Esophagus muscularis mucosa (tissue), 4 donors: ENCODE measurements around the gene EPHB3.

Source experiments
- EP300 ChIP-seq: sonication (generic); formaldehyde crosslinking; IDR thresholded peaks from one replicate; pipeline ENCODE4 v1.6.1; 2017; ENCODE audit warnings: antibody characterized with exemption
- POLR2A ChIP-seq: fragments of 450-650 bp; IDR thresholded peaks from one replicate; pipeline ENCODE4 v1.6.1; 2017; ENCODE audit warnings: antibody characterized with exemption, moderate library complexity, mild to moderate bottlenecking, low read depth
- TF ChIP-seq, protein P1 (sequence below), 3 experiments: fragments of 200-600 bp in 2 of 3; fragments of 450-650 bp in 1 of 3; sonication (generic) in 2 of 3; IDR thresholded peaks; one replicate each; pipeline ENCODE4 v1.5.1; 2017 to 2019; ENCODE audit warnings: antibody characterized with exemption in 3 of 3, mild to moderate bottlenecking in 2 of 3, moderate library complexity in 1 of 3

DNA sequence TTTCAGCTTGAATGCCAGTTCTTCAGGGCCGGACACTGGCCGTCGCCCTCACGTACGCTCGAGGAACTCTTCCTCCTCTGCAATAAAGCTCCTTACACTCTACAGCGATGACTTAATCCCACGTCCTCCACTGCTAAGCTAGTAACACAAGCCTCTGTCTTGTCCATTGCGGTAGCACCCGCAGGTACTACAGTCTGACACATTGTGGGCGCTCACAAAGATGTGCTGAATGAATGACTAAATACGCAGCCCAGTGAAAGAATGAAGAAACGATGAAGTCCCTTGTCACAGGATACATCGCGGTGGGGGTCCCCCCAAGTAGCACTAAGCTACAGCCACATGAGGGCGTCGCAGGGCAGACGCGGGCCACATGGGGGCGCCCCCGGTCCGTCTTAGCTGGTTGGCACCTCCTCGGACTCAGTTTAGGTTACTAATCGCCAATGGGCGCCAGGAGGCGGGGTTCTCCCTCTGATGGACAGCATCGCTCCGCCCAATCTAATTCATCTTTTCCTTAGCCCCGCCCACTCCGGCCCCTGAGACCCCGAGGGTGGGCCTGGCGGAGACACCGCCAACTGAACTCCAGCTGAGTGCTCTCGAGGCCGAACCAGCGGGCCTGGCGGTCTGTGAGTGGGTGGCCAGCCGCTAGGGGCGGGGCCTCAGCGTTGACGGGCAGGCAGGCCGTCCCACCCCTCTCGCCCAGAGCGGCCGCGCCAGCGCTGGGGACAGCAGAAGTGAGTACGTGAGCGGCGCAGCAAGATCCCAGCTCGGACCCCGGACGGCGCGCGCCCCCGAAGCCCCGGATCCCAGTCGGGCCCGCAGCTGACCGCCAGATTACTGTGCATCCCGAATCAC lies at the start of gene EPHB3:
- TF ChIP-seq, protein P1, sequence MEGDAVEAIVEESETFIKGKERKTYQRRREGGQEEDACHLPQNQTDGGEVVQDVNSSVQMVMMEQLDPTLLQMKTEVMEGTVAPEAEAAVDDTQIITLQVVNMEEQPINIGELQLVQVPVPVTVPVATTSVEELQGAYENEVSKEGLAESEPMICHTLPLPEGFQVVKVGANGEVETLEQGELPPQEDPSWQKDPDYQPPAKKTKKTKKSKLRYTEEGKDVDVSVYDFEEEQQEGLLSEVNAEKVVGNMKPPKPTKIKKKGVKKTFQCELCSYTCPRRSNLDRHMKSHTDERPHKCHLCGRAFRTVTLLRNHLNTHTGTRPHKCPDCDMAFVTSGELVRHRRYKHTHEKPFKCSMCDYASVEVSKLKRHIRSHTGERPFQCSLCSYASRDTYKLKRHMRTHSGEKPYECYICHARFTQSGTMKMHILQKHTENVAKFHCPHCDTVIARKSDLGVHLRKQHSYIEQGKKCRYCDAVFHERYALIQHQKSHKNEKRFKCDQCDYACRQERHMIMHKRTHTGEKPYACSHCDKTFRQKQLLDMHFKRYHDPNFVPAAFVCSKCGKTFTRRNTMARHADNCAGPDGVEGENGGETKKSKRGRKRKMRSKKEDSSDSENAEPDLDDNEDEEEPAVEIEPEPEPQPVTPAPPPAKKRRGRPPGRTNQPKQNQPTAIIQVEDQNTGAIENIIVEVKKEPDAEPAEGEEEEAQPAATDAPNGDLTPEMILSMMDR (IDR thresholded peaks at IDR 0.05), result peak; percentile 98 to 99 (median 98)
- TF ChIP-seq EP300, result no peak
- peak; percentile 54 for TF ChIP-seq POLR2A
